CD4-positive, alpha-beta T cell treated with Interleukin-1 beta for 1 hour (primary cell): ENCODE data around the gene GOLPH3.

Experiments
- DNase-seq, 2 donors: peaks; one replicate each; pipeline ENCODE4 v3.0.0-alpha.2; 2020 to 2022

Gene GOLPH3

DNA sequence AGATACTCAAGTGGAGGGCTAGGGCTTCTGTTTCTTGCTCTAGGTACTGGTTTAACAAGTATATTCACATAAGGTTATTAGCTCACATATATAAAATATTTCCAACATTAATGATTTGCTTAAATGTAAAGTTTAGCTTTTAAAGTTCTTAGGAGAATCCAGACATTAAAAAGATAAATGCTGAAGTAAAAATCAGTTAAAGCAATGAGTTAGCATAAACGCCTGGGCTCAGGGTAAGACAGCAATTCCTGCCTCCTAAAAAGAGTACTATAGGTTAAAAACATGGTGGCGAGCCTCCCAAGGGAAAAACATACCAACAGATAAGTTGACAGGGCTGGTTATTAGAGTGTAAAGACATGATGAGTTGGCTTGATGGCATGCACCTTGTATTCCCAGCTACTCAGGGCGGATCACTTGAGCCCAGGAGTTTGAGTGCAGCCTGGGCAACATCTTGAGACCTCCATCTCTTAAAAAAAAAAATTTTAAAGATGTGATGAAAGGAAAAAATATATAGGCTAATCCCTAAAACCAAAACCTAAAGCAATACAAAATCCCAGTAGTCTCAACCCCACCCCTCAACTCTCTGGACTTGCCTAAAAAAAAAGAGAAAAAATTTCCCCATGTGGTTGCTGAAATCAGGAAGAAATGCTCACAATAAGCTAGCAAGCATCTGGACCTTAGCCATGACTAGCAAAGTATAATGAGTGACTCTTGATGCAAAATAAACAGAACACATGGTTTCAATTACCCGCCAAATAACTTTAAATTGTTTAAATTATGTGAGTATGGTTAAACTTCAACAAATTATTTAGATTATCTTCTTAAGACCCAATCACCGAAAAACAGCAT, 3.6 kb downstream of the GOLPH3 start:
- no peak for DNase-seq

DNA sequence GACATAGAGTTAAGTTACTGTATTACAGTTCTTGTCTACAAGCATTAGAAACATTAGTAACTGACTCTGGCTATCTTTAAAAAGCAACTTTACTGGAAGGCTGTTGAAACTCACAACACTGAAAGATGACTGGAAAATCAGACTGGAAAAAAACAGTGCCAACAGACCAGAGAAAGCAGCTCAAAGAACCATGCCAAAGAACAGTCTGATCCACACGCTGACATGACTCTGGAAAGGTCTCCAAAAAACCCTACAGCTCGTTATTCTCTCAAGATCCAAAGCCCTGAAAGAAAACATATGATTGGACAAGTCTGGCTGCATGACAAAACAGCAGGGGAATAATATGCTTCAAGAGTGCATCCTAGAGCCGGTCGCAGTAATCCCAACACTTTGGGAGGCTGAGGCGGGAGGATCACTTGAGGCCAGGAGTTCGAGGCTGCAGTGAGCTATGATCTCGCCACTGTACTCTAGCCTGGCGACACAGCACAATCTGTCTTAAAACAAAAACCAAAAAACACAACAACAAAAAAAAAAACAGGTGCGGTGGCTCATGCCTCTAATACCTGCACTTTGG, 5.6 kb downstream of the GOLPH3 start:
- DNase-seq = no peak

DNA sequence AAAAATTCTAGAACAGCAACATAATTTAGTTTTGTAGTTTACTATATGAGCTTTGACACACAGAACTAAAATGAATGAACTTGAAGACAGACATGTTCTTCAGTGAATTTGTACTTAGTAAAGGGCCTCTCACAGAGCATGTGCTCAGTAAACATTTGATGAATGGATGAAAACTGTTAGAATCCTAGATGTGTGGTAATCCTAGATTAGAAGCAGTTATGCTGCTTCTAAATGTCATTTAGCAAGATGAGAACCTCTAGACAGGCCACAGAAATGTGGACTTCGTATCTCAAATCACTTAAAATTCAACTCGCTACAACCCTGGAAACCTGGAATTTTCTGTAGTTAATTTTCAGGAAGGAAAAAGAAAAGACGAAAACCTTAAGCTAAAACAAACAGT, 8.5 kb downstream of the GOLPH3 start:
- DNase-seq = no peak

DNA sequence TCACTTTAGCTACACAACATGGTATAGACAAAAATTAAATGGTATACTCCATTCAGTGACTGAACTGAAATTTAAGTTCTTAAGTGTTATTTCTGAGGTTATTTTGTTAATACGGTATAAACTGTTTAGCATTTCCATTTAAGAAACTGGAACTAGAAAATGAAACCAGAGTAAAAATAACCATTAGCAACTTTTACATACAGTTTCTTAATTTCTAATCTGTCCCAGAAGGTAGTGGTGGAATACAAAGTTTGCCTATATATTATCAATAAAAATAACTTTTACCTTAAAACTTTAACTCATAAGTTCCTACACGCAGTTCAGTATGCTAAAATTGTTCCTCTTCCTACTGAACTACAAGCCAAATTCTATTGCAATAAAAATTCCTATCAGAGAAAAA, 10.3 kb downstream of the GOLPH3 start:
- no peak for DNase-seq

DNA sequence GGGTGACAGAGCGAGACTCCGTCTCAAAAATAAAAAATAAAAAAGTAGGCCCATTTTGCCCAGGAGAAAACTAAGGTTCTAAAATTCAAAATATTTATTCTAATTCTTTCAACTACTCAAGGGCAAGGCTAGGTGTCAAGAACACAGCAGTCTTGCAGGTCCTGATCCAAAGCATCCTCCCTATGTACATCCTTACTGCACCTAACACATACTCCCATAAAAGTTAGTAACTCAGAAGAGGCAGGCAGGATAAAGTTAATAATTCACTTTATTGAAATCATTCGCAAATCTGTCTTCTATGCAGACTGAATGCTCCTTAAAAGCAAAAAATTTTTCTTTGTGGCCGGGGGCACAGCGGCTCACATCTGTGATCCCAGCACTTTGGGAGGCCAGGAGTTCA, 11.1 kb downstream of the GOLPH3 start:
- no peak for DNase-seq

DNA sequence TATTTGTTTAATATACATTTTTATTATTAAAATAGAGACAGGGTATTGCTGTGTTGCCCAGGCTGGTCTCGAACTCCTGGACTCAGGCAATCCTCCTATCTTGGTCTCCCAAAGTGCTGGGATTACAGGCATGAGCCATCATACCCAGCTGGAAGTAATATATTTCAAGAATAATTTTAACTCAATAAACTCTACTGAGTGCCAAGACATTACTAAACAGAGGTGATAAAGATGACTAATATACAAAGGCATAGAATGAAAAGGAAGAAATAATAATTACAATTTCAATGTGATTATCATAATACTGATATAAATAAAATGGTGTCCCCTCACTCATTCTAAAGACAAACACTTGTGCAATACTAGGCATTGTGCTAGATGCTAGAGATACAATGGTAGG, 13.9 kb downstream of the GOLPH3 start:
- DNase-seq = no peak

DNA sequence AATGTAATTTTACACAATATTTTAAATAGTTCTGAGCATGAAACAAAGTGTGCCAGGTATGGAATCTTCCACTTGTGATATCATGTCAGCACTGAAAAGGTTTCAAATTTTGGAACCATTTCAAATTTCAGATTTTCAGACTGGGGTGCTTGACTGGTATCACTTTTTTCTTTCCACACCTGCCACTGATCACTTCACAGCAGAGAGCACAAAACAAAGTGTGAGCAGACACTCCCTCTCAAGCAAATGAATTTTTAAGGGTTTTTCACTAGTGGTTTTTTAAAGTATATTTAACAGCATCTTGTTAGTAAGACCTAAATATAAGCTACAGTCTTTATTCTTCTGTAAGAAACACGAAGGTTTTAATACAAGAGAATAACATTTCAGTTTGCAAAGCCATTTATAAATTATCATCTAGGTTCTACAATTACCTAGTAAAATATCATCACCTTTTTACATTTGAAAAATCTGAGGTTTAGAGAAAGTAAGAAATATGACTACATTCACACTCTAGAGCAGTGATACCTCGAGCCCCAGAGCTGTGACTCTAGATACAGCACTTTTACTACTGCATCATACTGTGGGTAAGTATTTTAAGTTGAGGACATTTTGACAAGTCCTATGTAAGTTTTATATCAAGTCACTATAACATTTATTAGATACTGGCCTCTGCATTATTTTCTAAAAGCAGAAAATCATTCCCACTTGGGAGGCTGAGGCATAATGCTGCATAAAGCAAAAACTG, 14.6 kb downstream of the GOLPH3 start:
- DNase-seq = no peak

DNA sequence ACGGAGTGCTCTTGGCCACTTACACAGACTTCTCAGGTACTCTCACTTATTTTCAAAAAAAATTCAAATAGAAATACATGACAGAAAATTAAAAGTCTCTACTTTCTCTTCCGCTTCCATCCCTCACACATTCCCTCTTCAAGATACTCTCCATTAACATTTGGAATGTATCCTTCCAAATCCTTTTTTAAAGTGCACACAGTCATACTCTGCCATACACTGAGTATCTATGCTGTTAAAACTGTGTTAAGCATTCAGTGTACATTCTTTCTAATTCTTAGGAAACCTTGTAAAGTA, 15.5 kb downstream of the GOLPH3 start:
- no peak for DNase-seq

DNA sequence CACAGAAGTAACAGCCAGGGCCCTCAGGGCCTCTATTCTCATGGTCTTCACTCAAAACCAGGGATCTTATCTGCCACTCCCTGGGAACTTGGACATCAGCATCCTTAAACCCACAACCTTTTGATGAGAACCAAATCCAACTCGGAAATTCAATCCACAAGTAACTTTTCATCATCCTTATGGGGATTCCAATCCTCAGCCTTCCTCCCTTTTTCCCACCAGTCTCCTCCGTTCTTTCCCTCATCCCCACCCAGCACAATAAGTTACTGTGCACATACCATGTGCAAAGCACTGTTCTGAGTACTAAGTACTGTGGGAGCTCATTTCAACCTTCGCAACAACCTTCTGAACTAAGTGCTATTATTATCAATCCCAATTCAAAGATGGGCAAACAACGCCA, 17.0 kb downstream of the GOLPH3 start:
- no peak for DNase-seq

DNA sequence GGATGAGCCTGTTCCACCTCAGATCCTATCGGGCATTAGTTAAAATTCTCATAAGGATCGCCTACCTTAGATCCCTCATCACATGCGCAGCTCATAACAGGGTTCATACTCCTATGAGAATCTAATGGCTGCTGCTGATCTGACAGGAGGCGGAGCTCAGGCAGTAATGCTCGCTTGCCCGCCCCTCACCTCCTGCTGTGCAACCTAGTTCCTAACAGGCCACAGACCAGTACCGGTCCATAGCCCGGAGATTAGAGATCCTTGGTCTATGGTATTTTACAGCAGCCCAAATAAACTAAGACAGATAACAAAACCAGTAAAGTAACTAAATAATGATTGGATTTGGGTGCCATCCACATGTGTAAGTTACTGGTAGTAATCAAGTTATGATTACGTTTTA, 17.5 kb downstream of the GOLPH3 start:
- no peak for DNase-seq

DNA sequence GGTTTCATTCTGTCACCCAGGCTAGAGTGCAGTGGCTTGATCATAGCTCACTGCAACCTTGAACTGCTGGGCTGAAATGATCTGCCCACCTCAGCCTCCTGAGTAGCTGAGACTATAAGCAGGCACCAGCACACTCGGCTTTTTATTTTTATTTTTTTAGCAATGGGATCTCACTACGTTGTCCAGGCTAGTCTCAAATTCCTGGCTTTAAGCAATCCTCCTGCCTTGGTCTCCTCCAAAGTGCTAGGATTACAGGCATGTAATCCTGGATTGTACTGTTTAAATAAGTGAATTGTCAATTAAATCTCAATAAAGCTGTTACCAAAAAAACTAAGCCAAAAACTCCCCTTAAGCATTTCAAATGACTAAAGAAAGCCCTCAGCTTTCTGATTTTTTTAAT, 18.9 kb downstream of the GOLPH3 start:
- DNase-seq = no peak

DNA sequence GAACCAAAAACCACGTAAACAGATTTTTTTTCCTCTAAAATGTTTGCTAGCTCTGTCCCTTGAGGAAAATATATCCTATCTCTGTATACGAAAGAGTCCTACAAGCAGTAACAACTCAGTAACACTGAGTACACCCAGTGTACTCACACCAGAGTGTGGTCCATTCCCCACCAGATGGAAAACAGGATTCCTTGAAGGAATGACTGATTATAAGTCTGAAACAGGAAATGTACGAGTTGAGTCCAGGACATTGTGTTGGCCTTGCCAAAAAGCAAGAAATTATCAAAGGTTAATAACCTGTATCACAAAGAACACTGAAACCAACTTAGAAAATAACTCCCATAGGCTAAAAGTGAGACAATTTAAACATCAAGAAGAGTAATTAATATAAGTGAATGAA, 20.4 kb downstream of the GOLPH3 start:
- no peak for DNase-seq

DNA sequence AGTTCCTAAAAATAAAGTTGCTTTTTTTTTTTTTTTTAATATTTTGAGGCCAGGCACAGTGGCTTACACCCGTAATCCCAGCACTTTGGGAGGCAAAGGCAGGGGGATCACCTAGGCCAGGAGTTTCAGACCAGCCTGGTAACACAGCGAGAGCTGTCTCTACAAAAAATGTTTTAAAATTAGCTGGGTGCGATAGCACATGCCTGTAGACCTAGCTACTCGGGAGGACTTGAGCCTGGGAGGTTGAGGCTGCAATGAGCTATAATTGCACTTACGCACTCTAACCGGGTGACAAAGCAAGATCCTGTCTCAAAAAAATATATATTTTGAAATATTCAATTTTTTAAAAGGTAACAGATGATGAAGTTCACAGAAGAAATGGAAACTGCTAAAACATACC, 22.9 kb downstream of the GOLPH3 start:
- no peak for DNase-seq

DNA sequence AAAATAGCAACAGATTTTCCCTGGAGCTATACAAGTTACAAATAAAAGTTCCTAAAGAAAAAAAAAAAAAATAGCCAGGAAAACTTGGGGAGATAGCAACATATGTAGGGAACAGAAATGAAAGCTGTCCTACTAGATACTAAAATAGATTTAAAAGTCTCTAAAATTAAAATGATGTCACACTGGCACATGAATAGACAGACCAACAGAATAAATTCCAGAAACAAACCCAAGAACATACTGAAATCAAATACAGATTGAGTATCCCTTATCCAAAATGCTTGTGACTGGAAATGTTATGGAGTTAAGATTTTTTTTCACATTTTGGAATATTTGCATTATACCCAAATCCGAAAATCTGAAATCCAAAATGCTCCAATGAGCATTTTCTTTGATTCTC, 23.8 kb downstream of the GOLPH3 start:
- DNase-seq = no peak

DNA sequence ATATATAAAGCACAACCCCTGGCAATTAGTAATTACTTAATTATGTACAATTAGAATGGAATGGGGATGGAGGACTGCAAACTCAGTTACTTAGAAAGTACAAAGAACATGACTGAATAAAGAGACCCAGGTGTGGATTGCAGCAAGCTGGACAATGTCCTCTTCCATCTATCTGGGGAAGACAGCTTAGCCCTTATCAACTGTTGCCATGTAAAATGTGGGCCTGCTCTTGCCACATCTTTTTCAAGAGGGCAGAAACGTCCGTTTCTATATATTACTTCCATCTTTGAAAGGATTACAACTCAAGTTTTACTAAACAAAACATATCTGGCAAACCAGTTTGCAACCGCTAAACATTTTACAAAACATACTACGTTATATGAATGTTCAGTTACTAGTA, 26.2 kb downstream of the GOLPH3 start:
- no peak for DNase-seq

DNA sequence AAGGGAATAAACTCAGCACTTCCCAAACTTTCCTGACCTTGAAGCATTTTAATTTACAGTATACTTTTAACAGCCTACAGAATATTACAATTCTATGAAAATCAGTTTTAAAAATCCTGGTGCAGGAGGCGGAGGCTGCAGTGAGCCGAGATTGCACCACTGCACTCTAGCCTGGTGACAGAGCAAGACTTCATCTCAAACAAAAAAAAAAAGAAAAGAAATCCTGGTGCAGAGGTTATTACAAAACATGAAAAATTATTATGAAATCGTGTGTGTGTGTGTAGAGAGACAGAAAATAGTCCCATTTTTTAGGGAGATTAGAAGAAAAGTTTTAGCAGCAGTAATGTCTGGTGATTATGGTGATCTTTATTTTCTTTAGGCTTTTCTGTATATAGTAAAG, 26.9 kb downstream of the GOLPH3 start:
- DNase-seq = no peak

DNA sequence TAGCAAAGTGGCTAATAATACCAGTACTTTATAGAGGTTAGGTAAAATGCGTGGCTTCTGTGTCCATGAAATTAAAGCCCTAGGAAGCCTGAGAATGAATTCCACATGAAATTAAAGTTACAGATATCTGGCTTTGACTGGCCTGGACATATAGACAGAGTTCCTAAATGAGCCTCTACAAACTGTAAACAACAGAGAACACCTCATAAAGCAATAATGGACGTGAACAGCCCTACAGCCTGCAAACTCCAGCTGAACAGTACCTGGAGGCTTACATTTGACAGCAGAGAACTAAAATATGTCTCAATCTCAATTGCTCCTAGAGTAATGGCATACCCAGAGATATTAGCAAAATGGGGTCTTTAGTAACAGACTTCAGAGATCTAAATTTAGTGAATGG, 28.7 kb downstream of the GOLPH3 start:
- DNase-seq = no peak

DNA sequence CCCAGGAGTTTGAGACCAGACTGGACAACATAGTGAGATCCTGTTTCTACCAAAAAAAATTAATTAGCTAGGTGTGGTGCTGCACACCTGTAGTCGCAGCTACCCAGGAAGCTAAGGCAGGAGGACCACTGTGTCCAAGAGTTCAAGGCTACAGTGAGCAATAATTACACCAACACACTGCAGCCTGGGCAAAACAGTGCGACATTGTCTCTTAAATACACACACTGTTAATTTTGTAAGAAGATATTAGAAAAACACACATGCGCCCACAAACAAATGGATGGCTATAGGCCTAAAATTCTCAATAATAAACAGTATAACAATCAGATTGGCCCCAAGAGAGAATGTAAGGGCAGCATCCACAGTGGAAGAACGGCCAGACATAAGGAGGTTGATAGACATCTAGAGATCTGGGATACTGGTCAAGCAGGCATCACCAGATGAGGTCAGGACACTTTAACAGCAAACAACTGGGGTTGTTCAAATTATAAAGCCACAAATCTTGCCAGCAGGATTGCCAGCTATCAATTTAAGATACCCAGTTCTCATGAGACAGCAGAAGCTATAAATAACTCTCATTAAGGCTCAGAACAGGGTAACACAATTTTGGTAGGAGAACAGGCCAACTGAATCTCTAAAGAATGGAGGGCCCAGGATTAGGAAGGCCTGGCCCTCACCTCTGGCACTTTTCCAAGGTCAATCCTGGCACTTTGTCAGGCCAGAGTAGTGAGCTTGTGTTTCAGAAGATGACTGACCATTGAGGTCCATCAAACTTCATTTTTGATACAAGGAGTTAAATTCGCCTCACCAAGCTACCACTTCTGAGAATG, 29.5 kb downstream of the GOLPH3 start:
- DNase-seq = no peak

DNA sequence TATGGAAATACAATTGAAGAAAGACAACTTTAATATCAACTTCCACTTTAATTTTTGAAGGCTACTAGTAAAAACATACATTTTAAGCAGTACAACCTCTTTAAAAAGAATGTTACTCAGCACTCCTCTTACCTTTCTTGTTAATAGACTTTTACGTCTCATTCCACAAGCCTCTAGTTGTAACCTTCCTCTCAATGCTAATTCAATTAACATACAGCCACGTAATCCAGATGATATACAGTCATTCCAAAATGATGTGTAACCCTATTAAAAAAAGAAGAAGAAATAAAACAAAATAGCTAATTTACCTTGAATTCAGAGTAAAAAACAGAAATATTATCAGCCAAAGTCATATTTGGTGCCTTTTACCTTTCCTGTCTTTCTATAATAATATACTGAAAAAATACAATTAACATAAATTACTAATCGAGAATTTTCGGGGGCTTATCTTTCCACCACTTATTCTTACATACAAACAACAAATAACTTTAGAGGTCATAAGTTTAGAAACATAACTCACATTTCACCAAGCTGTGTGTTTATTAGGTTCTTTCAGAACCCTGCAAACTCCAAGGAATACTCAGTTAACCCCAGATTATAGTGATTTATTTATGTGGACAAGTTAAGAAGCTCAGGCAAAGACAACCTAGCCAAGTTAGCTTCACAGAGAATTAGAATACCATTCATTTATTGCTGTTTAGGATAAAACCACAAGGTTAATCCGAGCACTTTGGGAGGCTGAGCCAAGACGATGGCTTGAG, 30.3 kb downstream of the GOLPH3 start:
- DNase-seq = no peak

DNA sequence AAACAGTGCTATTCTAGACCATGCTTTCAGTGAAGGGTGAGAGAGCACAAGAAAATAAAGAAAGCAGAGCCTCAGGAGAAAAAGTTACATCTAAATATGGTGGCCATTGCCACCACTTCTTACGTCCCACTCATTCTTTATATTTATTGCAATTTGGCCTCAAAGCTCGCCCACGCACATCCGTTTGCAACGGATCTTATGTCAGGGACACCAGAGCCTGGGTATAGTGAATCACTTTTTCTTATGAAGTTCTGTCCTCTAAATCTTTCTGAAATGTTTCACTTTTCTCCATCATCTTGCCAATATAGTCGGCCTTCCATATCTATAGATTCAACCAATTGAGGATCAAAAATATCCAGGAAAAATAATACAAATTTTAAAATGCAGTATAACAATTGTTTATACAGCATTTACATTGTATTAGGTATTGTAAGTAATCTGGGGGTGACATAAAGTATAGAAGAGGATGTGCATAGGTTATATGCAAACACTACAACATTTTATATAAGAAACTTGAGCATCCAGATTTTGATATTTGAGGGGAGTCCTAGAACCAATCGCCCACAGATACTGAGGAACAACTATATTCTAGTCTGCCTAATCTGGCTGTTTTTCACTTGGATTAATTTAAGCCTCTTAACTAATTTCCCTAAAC, 35.2 kb downstream of the GOLPH3 start:
- DNase-seq = peak in 1 of 2 donors; percentile 8

DNA sequence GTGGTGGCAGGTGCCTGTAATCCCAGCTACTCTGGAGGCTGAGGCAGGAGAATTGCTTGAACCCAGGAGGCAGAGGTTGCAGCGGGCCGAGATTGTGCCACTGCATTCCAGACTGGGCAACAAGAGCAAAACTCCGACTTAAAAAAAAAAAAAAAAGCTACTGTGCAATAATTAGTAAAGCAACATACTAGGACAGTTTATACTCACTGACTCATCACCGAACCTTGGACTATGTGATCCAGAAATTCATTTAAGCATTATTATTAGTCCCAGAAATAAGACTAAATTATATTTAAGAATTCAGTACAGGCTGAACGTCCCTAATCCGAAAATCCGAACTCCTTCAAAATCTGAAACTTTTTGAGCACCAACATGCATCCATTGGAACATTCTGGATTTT, 37.8 kb downstream of the GOLPH3 start:
- no peak for DNase-seq

DNA sequence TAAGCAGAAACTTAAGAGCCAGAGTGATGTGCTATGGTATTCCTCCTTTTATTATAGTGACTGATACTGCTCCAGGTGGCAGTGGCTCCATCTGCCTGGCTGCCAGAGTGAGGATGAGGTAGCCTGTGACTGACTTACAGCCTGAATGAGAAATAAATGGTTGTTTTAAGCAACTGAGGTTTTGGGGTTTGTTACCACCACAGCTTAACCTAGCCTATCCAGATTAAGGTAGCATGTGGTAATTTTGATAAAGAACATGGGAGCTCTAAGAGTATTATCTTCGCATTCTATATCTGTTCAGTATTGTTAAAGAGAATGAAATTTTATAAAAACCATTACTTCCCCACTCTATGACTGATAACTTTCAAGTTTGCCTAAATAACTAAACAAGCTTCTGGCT, 39.0 kb downstream of the GOLPH3 start:
- no peak for DNase-seq
